Measurements from ENCODE around the gene NAV3.

GRCh38 chr12:78115889-78116288, 285.2 kb downstream of the NAV3 start:
- TF ChIP-seq EZH2phosphoT487 (IDR thresholded peaks at IDR 0.05; ENCODE audit: borderline replicate concordance, low read length) (no peak), CTCF (conservative IDR thresholded peaks at IDR 0.05; ENCODE audit: low read depth, low read length) (no peak)

Measured in PC-3 (cell line).